Measurements from ENCODE around the gene CADM2.

CADM2 gene

GRCh38 chr3:85364296-85364909 is 405.6 kb downstream of the CADM2 start:
- no peak overlapping the region for H3K27ac ChIP-seq
- no peak overlapping the region for H3K4me3 ChIP-seq (IDR thresholded peaks at IDR 0.05; ENCODE audit: insufficient read depth, low read depth, low read length)
- no peak overlapping the region for H3K4me2 ChIP-seq
- no peaks in the 10 kb centered on the region for H3K36me3 ChIP-seq (ENCODE audit: insufficient read depth)
- no peak overlapping the region for H3K9ac ChIP-seq
- H3K4me1 ChIP-seq (ENCODE audit: low read depth, poor library complexity, severe bottlenecking) = no peaks in the 10 kb centered on the region
- H2AFZ ChIP-seq (ENCODE audit: low read depth) = no peak overlapping the region
- H3K27me3 ChIP-seq (ENCODE audit: insufficient read depth, low read depth) = no peaks in the 10 kb centered on the region
- H3K79me2 ChIP-seq (ENCODE audit: insufficient read depth, low read depth) = no peaks in the 10 kb centered on the region
- TF ChIP-seq CTCF (conservative IDR thresholded peaks at IDR 0.05; ENCODE audit: low read depth, low read length) = no peak
- no peaks in the 10 kb centered on the region for H4K20me1 ChIP-seq (ENCODE audit: insufficient read depth)

GRCh38 chr3:85370341-85370740 is 411.6 kb downstream of the CADM2 start:
- Histone ChIP-seq H4K20me1 (ENCODE audit: insufficient read depth) (no peaks in the 10 kb centered on the region), H3K4me2 (no peak overlapping the region), H3K27me3 (ENCODE audit: insufficient read depth, low read depth) (no peaks in the 10 kb centered on the region), H2AFZ (ENCODE audit: low read depth) (no peak overlapping the region), H3K4me1 (ENCODE audit: low read depth, poor library complexity, severe bottlenecking) (no peaks in the 10 kb centered on the region), H3K36me3 (ENCODE audit: insufficient read depth) (no peaks in the 10 kb centered on the region), H3K79me2 (ENCODE audit: insufficient read depth, low read depth) (no peaks in the 10 kb centered on the region), H3K27ac (no peak overlapping the region), H3K4me3 (IDR thresholded peaks at IDR 0.05; ENCODE audit: insufficient read depth, low read depth, low read length) (no peak overlapping the region), H3K9ac (no peak overlapping the region)
- TF ChIP-seq CTCF (conservative IDR thresholded peaks at IDR 0.05; ENCODE audit: low read depth, low read length) = no peak

- Histone ChIP-seq H3K4me2 (no peak overlapping the region), H3K4me3 (IDR thresholded peaks at IDR 0.05; ENCODE audit: insufficient read depth, low read depth, low read length) (no peak overlapping the region), H3K27me3 (ENCODE audit: insufficient read depth, low read depth) (no peaks in the 10 kb centered on the region), H4K20me1 (ENCODE audit: insufficient read depth) (no peaks in the 10 kb centered on the region), H3K36me3 (ENCODE audit: insufficient read depth) (no peaks in the 10 kb centered on the region), H3K9ac (no peak overlapping the region), H3K79me2 (ENCODE audit: insufficient read depth, low read depth) (no peaks in the 10 kb centered on the region), H2AFZ (ENCODE audit: low read depth) (no peak overlapping the region), H3K4me1 (ENCODE audit: low read depth, poor library complexity, severe bottlenecking) (no peaks in the 10 kb centered on the region), H3K27ac (no peak overlapping the region)
- no peak for TF ChIP-seq CTCF (conservative IDR thresholded peaks at IDR 0.05; ENCODE audit: low read depth, low read length)
Measured at GRCh38 chr3:85376131-85376530, 417.3 kb downstream of the CADM2 start.

- H3K4me1 ChIP-seq (ENCODE audit: low read depth, poor library complexity, severe bottlenecking) = no peaks in the 10 kb centered on the region
- H3K9ac ChIP-seq = no peak overlapping the region
- TF ChIP-seq CTCF (conservative IDR thresholded peaks at IDR 0.05; ENCODE audit: low read depth, low read length) = no peak
Measured at GRCh38 chr3:85377115-85377514, 418.3 kb downstream of the CADM2 start.

More at GRCh38 chr3:85377115-85377514, 418.3 kb downstream of the CADM2 start:
- no peaks in the 10 kb centered on the region for H3K79me2 ChIP-seq (ENCODE audit: insufficient read depth, low read depth)
- H3K36me3 ChIP-seq (ENCODE audit: insufficient read depth) = no peaks in the 10 kb centered on the region
- no peak overlapping the region for H2AFZ ChIP-seq (ENCODE audit: low read depth)
- H3K4me2 ChIP-seq = no peak overlapping the region
- H3K27ac ChIP-seq = no peak overlapping the region
- H3K27me3 ChIP-seq (ENCODE audit: insufficient read depth, low read depth) = no peaks in the 10 kb centered on the region
- H4K20me1 ChIP-seq (ENCODE audit: insufficient read depth) = no peaks in the 10 kb centered on the region
- H3K4me3 ChIP-seq (IDR thresholded peaks at IDR 0.05; ENCODE audit: insufficient read depth, low read depth, low read length) = no peak overlapping the region

Measured in KMS-11 (cell line).